IPS-15b (cell line): ENCODE data around the gene TEDC1.
"Not testable (repeated sequence)": the region's sequence is repeated elsewhere in the genome, so short reads cannot be mapped to it uniquely, and the experiment has no call there.

ENCODE experiments used
- H3K27me3 ChIP-seq: one replicate; pipeline ENCODE4 v1.6.1; 2013; ENCODE audit warnings: low read length; ENCODE audit not compliant: control insufficient read depth, insufficient read depth
- H3K36me3 ChIP-seq: one replicate; pipeline ENCODE4 v1.6.1; 2013; ENCODE audit warnings: low read length; ENCODE audit not compliant: control insufficient read depth, insufficient read depth
- H3K4me1 ChIP-seq: one replicate; pipeline ENCODE4 v1.6.1; 2013; ENCODE audit warnings: mild to moderate bottlenecking, low read length; ENCODE audit not compliant: control insufficient read depth, insufficient read depth
- H3K4me3 ChIP-seq: one replicate; pipeline ENCODE4 v1.5.1; 2013; ENCODE audit warnings: low read depth, low read length
- H3K9ac ChIP-seq: one replicate; pipeline ENCODE4 v1.6.1; 2013; ENCODE audit warnings: low read depth, mild to moderate bottlenecking, low read length
- H3K9me3 ChIP-seq: one replicate; pipeline ENCODE4 v1.6.1; 2013; ENCODE audit warnings: mild to moderate bottlenecking, low read length; ENCODE audit not compliant: control insufficient read depth, insufficient read depth

TEDC1 gene

DNA sequence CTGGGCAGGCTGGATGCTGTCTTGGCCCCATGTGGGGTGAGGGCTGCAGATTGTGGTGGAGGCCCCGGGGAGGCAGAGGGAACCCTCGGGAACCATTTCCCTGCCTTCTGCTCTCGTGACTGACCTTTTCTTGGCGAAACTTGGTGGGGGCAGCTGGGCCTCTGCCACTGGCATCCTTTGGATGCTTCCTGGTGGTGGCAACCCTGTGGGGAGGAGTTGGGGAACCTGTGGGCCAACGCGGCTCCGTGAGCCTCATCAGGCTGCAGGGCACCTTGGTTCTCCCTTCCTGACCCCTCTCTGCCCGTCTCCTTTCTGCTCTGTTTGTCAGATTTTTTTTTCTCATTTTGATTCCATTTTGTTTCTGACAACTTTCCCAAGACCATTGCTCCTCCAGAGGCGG is 49.8 kb downstream of the TEDC1 start:
- Histone ChIP-seq H3K36me3 (peaks cover 3% of the 10 kb centered on the region), H3K9me3 (no peaks in the 10 kb centered on the region), H3K9ac (no peak overlapping the region), H3K27me3 (no peaks in the 10 kb centered on the region), H3K4me1 (no peaks in the 10 kb centered on the region), H3K4me3 (no peak overlapping the region)

DNA sequence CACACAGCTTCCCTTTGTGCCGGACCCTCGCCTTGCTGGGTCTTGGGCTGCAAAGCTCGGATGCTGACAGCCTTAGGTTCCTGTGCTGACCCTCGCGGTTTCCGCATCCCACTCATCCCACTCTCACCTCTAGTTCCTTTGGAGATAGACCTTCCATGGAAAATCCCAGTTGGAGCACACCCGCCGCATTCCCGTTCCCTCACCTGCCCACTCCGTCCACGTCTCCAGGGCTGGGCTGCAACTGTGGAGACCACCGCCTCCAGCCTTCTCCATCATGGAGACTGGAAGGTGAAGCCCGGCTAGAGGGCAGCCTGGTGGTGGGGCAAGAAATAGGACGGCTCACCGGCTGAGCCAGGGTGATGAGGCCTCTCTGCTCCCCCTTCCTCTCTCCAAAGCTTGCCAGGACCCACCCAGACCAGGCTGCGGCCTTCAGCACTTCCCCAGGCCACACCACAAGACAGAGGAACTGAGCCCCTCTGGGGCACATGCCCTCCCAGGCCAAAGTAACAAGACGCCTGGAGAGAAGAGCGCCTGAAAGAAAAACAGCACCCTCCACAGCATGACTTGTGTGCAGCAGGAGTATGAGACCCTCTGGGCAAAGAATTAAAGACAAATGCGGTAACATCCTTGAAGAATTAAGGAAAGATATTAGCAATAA is 50.3 kb downstream of the TEDC1 start:
- Histone ChIP-seq H3K4me3 (no peak overlapping the region), H3K36me3 (peaks cover 3% of the 10 kb centered on the region), H3K9me3 (no peaks in the 10 kb centered on the region), H3K9ac (no peak overlapping the region), H3K4me1 (no peaks in the 10 kb centered on the region), H3K27me3 (no peaks in the 10 kb centered on the region)

DNA sequence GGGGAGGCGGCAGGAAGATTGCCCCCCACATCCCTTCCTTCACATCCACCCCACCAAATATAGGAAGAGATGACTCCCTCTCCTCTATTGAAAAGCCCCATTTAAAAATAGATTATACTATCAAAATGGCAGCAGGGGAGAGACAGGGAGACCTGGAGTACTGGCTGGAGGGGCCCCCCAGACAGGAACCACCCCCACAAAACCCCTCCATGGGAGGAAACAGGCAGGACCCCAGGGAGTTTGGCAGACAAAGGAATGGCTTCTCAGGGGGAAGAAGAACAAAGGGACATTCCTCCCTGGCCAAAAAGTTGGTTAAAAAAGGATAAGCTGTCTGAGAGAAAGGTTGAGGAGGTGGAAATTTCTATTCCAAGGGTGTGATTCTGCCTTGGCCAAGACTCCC is 54.6 kb downstream of the TEDC1 start:
- not testable (repeated sequence) for H3K36me3 ChIP-seq, H3K9ac ChIP-seq, H3K4me3 ChIP-seq, H3K27me3 ChIP-seq, H3K4me1 ChIP-seq, H3K9me3 ChIP-seq

DNA sequence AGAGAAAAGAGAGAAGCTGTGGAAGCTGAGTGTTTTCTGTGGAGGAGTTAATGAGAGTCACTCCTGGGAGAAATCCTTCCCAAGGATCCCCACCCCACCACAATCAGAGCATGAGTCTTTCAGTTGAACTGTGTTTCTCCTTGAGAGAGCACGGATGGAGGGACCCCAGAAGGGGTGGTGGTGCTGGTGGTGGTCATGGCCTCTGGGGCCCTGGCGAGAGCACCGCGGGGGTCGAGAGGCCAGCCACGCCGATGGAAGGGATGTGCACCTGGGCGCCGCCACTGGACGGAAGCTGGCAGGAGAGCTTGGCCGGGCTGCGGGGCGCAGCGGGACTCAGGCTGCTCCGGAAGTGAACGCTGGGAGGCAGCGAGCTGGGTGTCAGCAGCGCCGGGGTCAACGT is 55.4 kb downstream of the TEDC1 start:
- H3K36me3 ChIP-seq, H3K4me3 ChIP-seq, H3K9me3 ChIP-seq, H3K27me3 ChIP-seq, H3K9ac ChIP-seq, H3K4me1 ChIP-seq: not testable (repeated sequence)

DNA sequence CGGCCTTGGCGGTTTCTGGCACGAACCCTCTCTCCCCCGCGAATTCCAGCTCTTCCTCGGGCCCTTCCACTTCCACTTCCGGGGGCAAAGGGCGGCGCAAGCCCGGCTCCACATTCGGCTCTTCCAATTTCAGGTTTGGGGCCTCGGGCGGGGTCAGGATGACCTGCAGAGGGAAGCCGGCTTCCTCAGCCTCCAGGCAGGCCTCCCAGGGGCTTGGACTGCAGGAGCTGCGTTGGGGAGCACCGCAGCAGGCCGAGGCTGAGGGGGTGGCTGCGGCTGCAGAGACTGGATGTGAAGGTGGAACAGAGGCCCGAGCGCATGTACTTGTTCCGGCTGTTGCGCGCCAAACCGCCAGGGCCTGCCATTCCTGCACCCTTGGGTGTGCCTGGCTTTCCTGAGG is 56.0 kb downstream of the TEDC1 start:
- not testable (repeated sequence) for H3K4me1 ChIP-seq, H3K9me3 ChIP-seq, H3K27me3 ChIP-seq, H3K4me3 ChIP-seq, H3K9ac ChIP-seq, H3K36me3 ChIP-seq

DNA sequence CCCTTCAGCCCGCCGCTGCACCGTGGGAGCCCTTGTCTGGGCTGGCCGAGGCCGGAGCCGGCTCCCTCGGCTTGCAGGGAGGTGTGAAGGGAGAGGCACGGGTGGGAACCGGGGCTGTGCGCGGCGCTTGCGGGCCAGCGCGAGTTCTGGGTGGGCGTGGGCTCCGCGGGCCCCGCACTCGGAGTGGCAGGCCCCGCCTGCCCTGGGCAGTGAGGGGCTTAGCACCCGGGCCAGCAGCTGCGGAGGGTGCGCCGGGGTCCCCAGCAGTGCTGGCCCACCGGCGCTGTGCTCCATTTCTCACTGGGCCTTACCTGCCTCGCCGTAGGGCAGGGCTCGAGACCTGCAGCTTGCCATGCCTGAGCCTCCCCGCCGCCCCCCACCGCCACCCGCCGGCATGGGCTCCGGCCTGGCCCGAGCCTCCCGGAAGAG is 56.7 kb downstream of the TEDC1 start:
- Histone ChIP-seq H3K27me3 (no peaks in the 10 kb centered on the region), H3K9me3 (peaks cover 6% of the 10 kb centered on the region), H3K36me3 (peaks cover 2% of the 10 kb centered on the region), H3K4me1 (no peaks in the 10 kb centered on the region), H3K9ac (no peak overlapping the region), H3K4me3 (no peak overlapping the region)
